Retinal pigment epithelial cell (primary cell): ENCODE data around the gene TEX53.

ENCODE experiments used
- DNase-seq: peaks from one replicate; pipeline ENCODE4 v3.0.0-alpha.2; 2010; ENCODE audit warnings: low read depth
- H3K4me3 ChIP-seq: 2 replicates; pipeline ENCODE4 v1.5.1; 2011; ENCODE audit warnings: mild to moderate bottlenecking, low read length, control low read depth, moderate library complexity
- CTCF ChIP-seq: conservative IDR thresholded peaks from 2 replicates; pipeline ENCODE4 v1.5.1; 2011; ENCODE audit warnings: low read depth, low read length, control low read depth, inconsistent platforms

Gene TEX53

GRCh38 chr9:114643001-114643400 is 14.6 kb downstream of the TEX53 start:
- TF ChIP-seq CTCF = no peak
- no peak for DNase-seq
- no peak overlapping the region for H3K4me3 ChIP-seq

- no peak for TF ChIP-seq CTCF
- no peak for DNase-seq
Observed at GRCh38 chr9:114641967-114642366, 15.6 kb downstream of the TEX53 start.

GRCh38 chr9:114638404-114638803 is 19.2 kb downstream of the TEX53 start:
- H3K4me3 ChIP-seq = no peak overlapping the region
- no peak for DNase-seq
- no peak for TF ChIP-seq CTCF

More at GRCh38 chr9:114641967-114642366, 15.6 kb downstream of the TEX53 start:
- H3K4me3 ChIP-seq = no peak overlapping the region

GRCh38 chr9:114634387-114634786 is 23.2 kb downstream of the TEX53 start:
- H3K4me3 ChIP-seq = no peak overlapping the region
- DNase-seq = no peak
- TF ChIP-seq CTCF = no peak

- no peak for TF ChIP-seq CTCF
- H3K4me3 ChIP-seq = no peak overlapping the region
- no peak for DNase-seq
Observed at GRCh38 chr9:114633438-114634089, 24.0 kb downstream of the TEX53 start.

- DNase-seq = no peak
- no peak for TF ChIP-seq CTCF
- no peak overlapping the region for H3K4me3 ChIP-seq
Observed at GRCh38 chr9:114631166-114631565, 26.4 kb downstream of the TEX53 start.

GRCh38 chr9:114629563-114630090 is 28.0 kb downstream of the TEX53 start:
- no peak overlapping the region for H3K4me3 ChIP-seq
- DNase-seq = no peak
- no peak for TF ChIP-seq CTCF
